Activated naive CD4-positive, alpha-beta T cell (primary cell): ENCODE results near the gene PDE6B.
"Not testable (repeated sequence)": the region's sequence is repeated elsewhere in the genome, so short reads cannot be mapped to it uniquely, and the experiment has no call there.

Source experiments
- DNase-seq, 4 experiments: peaks; one replicate each; lab custom pipeline; 2025; lab: John Stamatoyannopoulos, UW

PDE6B gene

GRCh38 chr4:624705-625590, at the start of gene PDE6B:
Gene PDE6B (plus strand): TSS chr4:625573. CDS start chr4:625627, 54 bp downstream.
- no peak for DNase-seq

DNA sequence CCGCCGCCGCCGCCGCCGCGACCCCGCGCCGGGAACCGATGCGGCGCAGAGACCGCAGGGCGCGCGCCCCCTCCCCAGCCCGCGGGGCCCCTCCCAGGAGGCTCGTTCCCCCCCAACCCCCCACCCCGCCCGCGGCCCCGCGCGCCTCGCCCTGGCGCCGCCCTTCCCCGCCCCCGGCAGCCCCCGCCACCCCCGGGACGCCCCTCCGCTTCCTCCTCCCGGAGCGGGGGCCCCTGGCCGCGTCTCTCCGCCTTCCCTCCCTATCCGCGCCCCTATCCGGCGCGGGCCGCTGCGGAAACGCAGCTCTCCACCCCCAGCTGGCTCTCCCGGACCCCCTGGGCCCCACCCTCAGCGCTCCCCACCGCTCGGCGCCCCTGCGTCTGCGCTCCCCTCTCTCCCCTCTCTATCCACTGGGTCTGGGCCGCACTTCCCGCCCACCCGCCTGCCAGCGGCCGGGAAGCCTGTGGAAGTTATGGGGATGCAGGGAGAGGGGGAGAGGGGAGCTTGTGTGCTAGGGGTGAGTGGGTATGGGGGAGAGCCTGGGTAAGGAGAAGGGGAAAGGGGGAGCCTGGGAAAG, 49.0 kb upstream of the PDE6B start, which contains the start of gene TMEM271:
TSS of gene TMEM271 (minus strand) at position 51 of the 577 bp plus-strand sequence. CDS start 233 bp downstream, outside the sequence.
- no peak for DNase-seq

DNA sequence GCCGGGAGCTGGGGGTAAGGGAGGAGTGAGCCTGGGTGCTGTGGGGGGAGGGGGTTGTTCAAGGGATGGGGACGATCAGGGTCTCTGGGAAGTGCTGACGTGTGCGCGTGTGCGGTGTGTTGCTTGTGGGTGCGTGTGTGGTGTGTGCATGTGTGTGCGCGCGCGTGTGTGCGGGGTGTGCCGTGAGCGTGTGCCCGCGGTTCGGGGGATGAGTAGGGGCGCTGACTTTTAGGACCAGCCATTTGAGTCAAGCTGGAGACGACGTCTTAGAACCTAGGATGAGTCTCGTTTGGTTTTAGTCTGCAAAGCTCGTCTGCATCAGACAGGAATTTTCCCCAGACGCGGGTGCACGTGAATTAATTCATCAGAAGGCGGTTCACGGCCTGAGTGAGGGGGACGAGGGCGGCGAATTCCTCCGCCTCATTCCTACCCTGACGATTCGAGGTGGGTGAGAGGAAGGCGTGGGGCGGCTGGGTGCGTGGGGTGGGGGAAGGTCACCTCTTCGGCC, 48.3 kb upstream of the PDE6B start:
- DNase-seq = no peak

DNA sequence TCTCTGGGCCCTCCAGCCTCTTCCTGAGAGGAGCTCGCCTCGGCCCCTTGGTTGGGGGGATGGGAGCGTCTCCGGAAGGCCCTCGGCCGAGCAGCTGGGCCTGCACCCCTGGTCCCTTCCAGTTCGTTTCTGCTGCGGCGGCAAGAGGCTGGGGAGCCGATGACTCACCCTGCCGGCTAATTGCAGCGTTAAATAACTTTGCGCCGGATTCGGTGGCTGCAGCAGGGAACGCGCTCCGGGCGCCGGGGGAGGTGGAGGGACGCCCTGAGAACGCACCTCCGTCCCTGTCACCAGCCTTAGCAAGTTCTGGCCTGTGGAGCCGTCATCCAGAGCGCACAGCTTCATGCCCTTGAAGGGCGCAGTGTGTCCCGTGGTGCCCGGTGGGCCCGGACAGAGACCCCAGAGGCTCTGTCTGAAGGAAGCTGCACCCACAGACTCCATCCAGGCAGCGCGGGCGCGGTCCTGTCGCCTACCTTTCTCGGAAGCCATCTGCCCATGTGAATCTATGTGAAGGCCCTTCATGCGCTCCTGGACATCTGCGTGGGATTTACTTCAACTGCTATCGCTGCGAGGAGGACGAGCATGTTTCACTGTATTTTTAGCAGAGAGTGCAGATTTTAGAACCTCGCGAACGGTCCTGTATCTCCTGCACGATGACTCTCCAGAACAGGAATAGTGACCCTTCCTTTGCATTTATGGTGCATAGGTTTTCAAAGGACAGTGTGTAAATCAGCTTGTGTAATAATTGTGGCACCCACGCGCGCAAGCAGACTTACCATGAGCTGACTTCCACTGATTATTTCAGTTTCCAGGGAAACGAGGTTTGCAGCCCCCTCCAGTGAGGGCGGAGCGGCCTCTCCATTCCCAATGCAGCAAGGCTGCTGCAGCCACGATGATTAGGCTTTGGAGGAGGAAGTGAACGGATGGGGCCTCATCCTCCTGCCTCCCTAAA, 47.6 kb upstream of the PDE6B start:
- no peak for DNase-seq

DNA sequence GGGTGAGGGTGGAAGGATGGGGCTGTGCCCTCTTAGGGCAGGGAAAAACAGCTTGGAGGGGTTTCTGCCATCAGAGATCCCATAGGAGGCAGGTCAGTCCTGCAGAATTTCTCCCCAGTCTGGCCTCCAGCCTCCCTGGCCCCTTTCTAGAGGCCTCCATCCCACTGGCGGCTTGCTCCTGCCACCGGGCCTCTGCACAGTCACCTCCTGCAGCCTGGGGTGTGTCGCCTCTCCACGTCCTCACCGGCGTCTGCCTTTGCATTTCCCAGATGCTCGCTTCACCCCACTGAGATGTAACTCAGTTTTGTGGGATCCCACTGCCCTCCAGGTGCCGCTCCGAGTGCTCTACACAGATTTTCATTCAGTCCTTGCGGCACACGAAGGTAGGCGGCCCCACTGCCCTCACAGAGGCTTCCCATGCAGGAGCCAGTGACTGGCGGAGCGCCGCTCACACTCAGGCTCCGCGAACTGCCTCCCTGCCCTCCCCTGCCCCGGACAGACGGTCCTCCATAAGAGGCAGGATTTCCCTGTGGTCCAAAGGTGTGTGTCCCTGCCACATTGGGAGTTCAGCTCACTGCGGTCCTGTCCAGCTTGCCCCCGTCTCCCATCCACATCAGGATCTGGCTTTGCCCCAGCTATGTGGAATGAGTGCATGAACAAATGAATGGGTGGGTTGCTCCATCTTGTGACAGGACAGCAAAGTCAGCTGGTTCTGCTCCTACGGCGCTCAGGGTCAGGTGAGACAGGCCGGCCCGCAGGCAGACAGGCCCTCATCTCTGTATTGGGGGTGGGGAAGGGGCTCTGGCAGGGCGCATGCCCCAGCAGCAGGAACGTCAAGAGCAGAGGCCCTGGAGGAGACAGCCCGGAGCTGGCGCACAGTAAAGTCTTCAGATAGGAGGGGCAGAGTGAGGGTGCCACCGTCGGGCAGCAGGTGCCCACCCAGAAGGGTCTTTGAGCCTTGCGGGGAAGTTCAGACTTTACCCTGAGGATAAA, 46.6 kb upstream of the PDE6B start:
- no peak for DNase-seq

DNA sequence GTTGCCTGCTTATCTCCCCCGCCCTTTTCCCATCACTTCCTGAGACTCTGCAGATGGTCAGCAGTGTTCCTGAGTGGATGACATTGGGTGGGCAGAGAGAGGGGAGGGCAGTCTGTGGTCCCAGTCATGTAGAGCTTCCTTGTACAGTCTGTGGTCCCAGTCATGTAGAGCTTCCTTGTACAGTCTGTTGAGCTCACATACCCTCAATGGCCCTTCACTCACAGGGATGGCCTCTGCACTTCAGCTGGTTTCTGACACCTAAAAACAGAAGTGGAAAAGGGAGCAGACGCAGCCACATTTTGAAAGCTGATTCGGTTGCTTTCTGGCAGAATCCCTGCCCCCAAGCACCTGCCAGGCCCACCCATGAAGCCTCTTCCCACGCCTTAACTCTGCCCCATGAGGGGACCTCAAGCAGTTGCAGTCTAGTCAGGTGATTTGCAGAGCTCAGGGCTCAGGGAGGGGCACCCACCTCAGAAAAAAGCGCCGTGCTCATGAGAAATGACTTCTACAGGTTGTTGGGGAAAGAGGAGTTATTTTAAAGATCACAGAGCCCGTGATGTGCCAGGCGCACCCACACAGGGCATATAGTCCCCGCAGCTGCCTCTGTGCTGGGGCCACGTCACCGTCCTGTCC, 45.7 kb upstream of the PDE6B start:
- DNase-seq = no peak

DNA sequence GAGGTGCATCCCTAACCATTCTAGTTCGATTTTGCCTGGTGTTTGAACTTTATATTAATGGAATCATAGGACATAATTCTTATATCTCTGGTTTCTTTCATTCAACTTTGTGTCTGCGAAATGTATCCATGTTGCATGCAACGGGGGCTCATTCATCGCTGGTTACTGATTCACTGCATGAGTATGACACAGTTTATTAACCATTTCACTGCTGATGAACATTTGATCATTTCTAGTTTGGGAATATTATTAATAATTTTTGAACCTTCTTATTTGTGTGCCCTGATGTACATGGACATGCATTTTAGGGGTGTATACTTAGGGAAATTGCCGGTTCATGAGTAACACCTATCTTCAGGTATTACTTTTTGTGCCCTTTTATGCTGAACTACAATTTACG, 44.2 kb upstream of the PDE6B start:
- DNase-seq = no peak

DNA sequence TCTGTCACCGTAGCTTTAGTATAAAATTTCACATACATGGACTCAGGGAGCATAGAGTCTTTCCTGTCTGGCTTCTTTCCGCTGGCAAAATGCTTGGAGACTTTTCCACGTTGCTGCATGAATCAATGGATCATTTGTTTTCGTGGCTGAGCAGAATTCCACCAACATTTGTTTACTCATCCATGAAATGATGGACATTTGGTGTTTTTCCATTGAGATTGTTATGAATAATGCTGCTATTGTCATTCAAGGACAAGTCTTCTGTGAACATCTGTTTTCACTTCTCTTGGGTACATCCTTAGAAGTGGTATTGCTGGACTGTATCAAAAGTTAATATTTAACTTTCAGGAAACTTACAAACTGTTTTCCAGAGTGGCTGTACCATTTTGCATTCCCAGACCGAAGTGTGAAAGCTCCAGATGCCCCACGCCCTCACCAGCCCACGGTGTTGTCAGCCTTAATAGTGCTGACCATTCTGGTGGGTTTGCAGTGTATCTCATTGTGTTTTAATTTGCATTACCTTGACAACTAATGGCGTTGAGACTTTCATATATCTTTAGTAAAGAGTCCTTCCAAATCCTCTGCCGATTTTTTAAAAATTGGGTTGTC, 43.5 kb upstream of the PDE6B start:
- DNase-seq = no peak

DNA sequence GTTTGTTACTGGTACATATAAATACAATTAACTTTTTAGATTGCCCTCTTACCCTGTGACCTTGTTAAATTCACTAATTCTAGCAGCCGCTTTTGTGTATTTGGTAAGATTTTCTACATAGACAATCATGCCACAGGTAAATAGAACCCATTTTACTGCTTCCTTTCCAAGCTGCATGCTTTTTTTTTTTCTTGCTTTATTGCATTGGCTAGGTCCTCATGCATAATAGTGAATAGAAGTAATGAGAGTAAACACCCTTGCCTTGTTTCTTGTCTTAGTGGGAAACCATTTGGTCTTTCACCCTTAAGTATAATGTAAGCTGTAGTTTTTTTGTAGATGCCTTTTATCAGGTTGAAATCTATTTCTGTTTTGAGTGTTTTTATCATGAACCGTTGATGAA, 41.6 kb upstream of the PDE6B start:
- DNase-seq = no peak

- DNase-seq = no peak
Measured at GRCh38 chr4:587671-588350, 37.6 kb upstream of the PDE6B start.

DNA sequence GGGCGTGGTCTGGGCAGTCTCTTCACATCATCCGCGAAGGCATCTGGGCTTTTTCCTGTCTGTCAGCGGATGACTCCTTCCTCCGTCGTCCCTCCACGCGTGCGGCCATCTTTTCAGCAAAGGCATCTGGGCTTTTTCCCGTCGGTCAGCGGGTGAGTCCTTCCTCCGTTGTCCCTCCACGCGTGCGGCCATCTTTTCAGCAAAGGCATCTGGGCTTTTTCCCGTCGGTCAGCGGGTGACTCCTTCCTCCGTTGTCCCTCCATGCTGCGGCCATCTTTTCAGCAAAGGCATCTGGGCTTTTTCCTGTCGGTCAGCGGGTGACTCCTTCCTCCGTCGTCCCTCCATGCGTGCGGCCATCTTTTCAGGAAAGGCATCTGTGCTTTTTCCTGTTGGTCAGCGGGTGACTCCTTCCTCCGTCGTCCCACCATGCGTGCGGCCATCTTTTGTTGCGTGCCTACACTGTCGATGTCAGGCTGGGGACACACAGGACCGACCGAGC, 37.0 kb upstream of the PDE6B start:
- DNase-seq = no peak

DNA sequence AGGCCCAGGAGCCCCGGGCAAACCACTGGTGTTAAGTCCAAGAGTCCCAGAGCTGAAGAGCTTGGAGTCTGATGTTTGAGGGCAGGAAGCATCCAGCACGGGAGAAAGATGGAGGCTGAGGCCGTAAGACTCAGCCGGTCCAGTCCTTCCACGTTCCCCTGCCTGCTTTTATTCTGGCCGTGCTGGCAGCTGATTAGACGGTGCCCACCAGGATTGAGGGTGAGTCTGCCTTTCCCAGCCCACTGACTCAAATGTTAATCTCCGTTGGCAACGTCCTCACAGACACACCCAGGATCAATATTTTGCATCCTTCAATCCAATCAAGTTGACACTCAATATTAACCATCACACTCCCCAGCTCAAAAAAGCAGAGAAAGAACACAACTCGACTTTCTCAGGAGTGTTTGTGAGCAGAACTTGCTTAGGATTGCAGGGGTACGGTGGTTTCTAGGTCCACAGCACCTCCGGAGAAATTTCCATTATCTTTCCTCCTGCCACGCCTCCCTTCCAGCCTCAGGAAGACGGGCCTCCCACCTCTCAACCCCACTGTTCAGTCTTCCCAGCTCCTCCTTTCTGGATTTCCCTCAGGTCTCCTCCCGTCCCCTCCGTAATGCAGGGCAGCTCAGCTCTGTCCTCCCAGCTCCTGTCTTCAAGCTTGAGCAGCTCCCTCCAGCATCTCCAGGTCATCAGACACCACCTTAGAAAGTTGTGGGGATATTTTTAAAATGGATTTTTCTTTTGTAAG, 36.0 kb upstream of the PDE6B start:
- no peak for DNase-seq

GRCh38 chr4:590313-590841, 35.0 kb upstream of the PDE6B start:
- DNase-seq = no peak

GRCh38 chr4:592178-592577, 33.2 kb upstream of the PDE6B start:
- DNase-seq = not testable (repeated sequence)

DNA sequence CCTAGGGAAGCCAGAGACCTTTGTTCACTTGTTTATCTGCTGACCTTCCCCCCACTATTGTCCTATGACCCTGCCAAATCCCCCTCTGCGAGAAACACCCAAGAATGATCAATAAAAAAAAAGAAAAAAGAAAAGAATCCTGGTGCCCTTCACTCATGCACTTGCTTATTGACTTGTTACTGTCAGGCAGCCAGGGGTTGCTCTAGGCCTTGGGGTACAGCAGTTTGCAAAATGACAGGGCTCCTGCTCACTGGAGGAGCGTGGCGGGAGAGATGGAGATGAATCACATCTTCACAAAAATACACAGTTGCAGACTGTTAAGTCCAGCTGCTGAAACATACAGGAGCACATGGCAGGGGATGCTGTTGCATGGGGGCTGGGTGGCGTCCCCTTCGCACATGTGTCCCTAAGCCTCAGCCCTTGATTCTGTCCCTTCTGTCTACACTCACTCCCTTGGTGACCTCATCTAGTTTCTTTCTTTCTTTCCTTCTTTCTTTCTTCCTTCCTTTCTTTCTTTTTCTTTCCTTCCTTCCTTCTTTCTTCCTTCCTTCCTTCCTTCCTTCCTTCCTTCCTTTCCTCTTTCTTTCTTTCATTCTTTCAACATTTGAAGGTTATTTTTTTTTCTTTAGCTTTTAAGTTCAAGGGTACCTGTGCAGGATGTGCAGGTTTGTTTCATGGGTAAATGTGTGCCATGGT, 32.4 kb upstream of the PDE6B start:
- no peak for DNase-seq

DNA sequence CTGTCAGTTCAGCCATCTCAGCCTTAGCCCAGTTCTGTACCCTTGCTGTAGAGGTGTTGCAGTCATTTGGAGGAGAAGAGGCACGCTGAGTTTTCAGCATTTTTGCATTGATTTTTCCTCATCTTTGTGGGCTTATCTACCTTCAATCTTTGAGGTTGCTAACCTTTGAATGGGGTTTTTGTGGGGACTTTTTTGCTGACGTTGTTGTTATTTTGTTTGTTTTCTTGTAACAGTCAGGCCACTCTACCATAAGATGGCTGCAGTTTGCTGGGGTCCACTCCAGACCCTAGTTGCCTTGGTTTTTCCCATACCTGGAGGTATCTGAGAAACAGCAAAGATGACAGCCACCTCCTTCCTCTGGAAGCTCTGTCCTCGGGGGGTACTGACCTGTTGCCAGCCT, 26.4 kb upstream of the PDE6B start:
- no peak for DNase-seq

GRCh38 chr4:600166-600565, 25.2 kb upstream of the PDE6B start:
- DNase-seq = no peak
